H9 (cell line): Measurements from ENCODE around the gene ITPKB. TPM values are rescaled to one million over a fixed set of nuclear protein-coding genes. Genes with fewer than 3 reads are reported as not detected.

Experiments used
- DNase-seq: peaks from one replicate; pipeline ENCODE4 v3.0.0-alpha.2; 2017
- H2AFZ ChIP-seq: one replicate; pipeline ENCODE4 v1.6.1; 2013; ENCODE audit warnings: mild to moderate bottlenecking, low read length, control low read depth, moderate library complexity
- H2AK5ac ChIP-seq: 2 replicates; pipeline ENCODE4 v1.6.1; 2013; ENCODE audit warnings: low read length, control low read depth, mixed read lengths; ENCODE audit not compliant: insufficient read length
- H2BK120ac ChIP-seq: one replicate; pipeline ENCODE4 v1.6.1; 2013; ENCODE audit warnings: low read depth, mild to moderate bottlenecking, low read length, control low read depth, inconsistent platforms; ENCODE audit not compliant: poor library complexity, severe bottlenecking
- H2BK12ac ChIP-seq: 2 replicates; pipeline ENCODE4 v1.6.1; 2013; ENCODE audit warnings: low read length, control low read depth, mixed read lengths, low read depth; ENCODE audit not compliant: insufficient read length
- H2BK15ac ChIP-seq: 2 replicates; pipeline ENCODE4 v1.6.1; 2013; ENCODE audit warnings: low read depth, low read length, control low read depth
- H2BK20ac ChIP-seq: one replicate; pipeline ENCODE4 v1.6.1; 2013; ENCODE audit warnings: low read depth, mild to moderate bottlenecking, low read length, control low read depth, inconsistent platforms; ENCODE audit not compliant: poor library complexity, severe bottlenecking
- H2BK5ac ChIP-seq: 2 replicates; pipeline ENCODE4 v1.6.1; 2013; ENCODE audit warnings: low read length, control low read depth, mixed read lengths; ENCODE audit not compliant: insufficient read length
- H3K14ac ChIP-seq: 2 replicates; pipeline ENCODE4 v1.6.1; 2013; ENCODE audit warnings: low read length, control low read depth; ENCODE audit not compliant: insufficient read depth
- H3K18ac ChIP-seq: 2 replicates; pipeline ENCODE4 v1.6.1; 2013; ENCODE audit warnings: low read depth, mild to moderate bottlenecking, mixed read lengths, low read length, control low read depth; ENCODE audit not compliant: insufficient read length
- H3K23ac ChIP-seq: 2 replicates; pipeline ENCODE4 v1.6.1; 2013; ENCODE audit warnings: low read length, control low read depth, mixed read lengths, low read depth; ENCODE audit not compliant: insufficient read length
- H3K23me2 ChIP-seq: 2 replicates; pipeline ENCODE4 v1.6.1; 2013; ENCODE audit warnings: low read depth, mild to moderate bottlenecking, mixed read lengths, low read length, control low read depth; ENCODE audit not compliant: insufficient read length, poor library complexity, severe bottlenecking
- H3K27ac ChIP-seq: 2 replicates; pipeline ENCODE4 v1.5.1; 2013; ENCODE audit warnings: low read length, control low read depth, mixed read lengths, low read depth; ENCODE audit not compliant: insufficient read length
- H3K27me3 ChIP-seq: 2 replicates; pipeline ENCODE4 v1.6.1; 2013; ENCODE audit warnings: low read length, control low read depth, inconsistent platforms; ENCODE audit not compliant: insufficient read depth
- H3K4ac ChIP-seq: 2 replicates; pipeline ENCODE4 v1.6.1; 2013; ENCODE audit warnings: low read depth, mild to moderate bottlenecking, control low read depth, inconsistent platforms, low read length, moderate library complexity
- H3K4me1 ChIP-seq: 2 replicates; pipeline ENCODE4 v1.6.1; 2013; ENCODE audit warnings: low read length, control low read depth, inconsistent platforms; ENCODE audit not compliant: insufficient read depth
- H3K4me2 ChIP-seq: 2 replicates; pipeline ENCODE4 v1.6.1; 2013; ENCODE audit warnings: low read length, control low read depth, mixed read lengths; ENCODE audit not compliant: insufficient read length, insufficient read depth
- H3K56ac ChIP-seq: 2 replicates; pipeline ENCODE4 v1.6.1; 2013; ENCODE audit warnings: low read depth, mild to moderate bottlenecking, mixed read lengths, low read length, control low read depth; ENCODE audit not compliant: insufficient read length
- H3K79me1 ChIP-seq: 2 replicates; pipeline ENCODE4 v1.6.1; 2013; ENCODE audit warnings: low read depth, mild to moderate bottlenecking, moderate library complexity, low read length, control low read depth, inconsistent platforms; ENCODE audit not compliant: insufficient read depth, poor library complexity, severe bottlenecking
- H3K79me2 ChIP-seq: 2 replicates; pipeline ENCODE4 v1.6.1; 2013; ENCODE audit warnings: low read length, control low read depth, inconsistent platforms; ENCODE audit not compliant: insufficient read depth
- H3K9ac ChIP-seq: 2 replicates; pipeline ENCODE4 v1.6.1; 2013; ENCODE audit warnings: low read length, control low read depth, mixed read lengths; ENCODE audit not compliant: insufficient read length; ENCODE audit errors: extremely low read depth
- H3K9me3 ChIP-seq: one replicate; pipeline ENCODE4 v1.6.1; 2013; ENCODE audit warnings: low read depth, low read length, inconsistent platforms; ENCODE audit not compliant: control insufficient read depth
- H3T11ph ChIP-seq: one replicate; pipeline ENCODE4 v1.6.1; 2013; ENCODE audit warnings: mild to moderate bottlenecking, low read length, control low read depth, inconsistent platforms
- H4K20me1 ChIP-seq: one replicate; pipeline ENCODE4 v1.6.1; 2013; ENCODE audit not compliant: control insufficient read depth, insufficient read length, insufficient read depth
- H4K5ac ChIP-seq: 2 replicates; pipeline ENCODE4 v1.6.1; 2013; ENCODE audit warnings: low read depth, mild to moderate bottlenecking, mixed read lengths, low read length, control low read depth; ENCODE audit not compliant: insufficient read length
- H4K8ac ChIP-seq: replicated peaks from 2 replicates; pipeline ENCODE4 v1.6.1; 2013; ENCODE audit warnings: low read length, control low read depth, mixed read lengths, low read depth; ENCODE audit not compliant: insufficient read length
- H4K91ac ChIP-seq: 2 replicates; pipeline ENCODE4 v1.6.1; 2013; ENCODE audit warnings: low read depth, mild to moderate bottlenecking, moderate library complexity, mixed read lengths, low read length, control low read depth; ENCODE audit not compliant: insufficient read length
- H3K27ac Mint-ChIP-seq, 3 experiments: 2 replicates in 2 of 3; 3 replicates in 1 of 3; pipeline ENCODE4 v1.8.0; 2020 to 2021; ENCODE audit warnings: mixed read lengths in 3 of 3, mild to moderate bottlenecking in 1 of 3, moderate library complexity in 1 of 3
- H3K27me3 Mint-ChIP-seq: 2 replicates; pipeline ENCODE4 v1.8.0; 2021; ENCODE audit warnings: low read depth, mild to moderate bottlenecking, moderate library complexity, mixed read lengths
- H3K36me3 Mint-ChIP-seq, 3 experiments: 2 replicates in 2 of 3; 3 replicates in 1 of 3; pipeline ENCODE4 v1.8.0; 2020 to 2021; ENCODE audit warnings: low read depth in 3 of 3, mixed read lengths in 3 of 3; ENCODE audit not compliant: insufficient read depth in 1 of 3
- H3K4me1 Mint-ChIP-seq, 2 experiments: 2 replicates each; pipeline ENCODE4 v1.8.0; 2020; ENCODE audit warnings: mixed read lengths in 2 of 2
- H3K4me3 Mint-ChIP-seq, 2 experiments: 2 replicates in 1 of 2; 3 replicates in 1 of 2; pipeline ENCODE4 v1.8.0; 2020 to 2021; ENCODE audit warnings: mild to moderate bottlenecking in 2 of 2, mixed read lengths in 2 of 2, moderate library complexity in 1 of 2
- H3K9me3 Mint-ChIP-seq, 2 experiments: 2 replicates in 1 of 2; 3 replicates in 1 of 2; pipeline ENCODE4 v1.8.0; 2020; ENCODE audit warnings: mild to moderate bottlenecking in 2 of 2, mixed read lengths in 2 of 2, moderate library complexity in 1 of 2
- WGBS: extraction: QIAGEN DNeasy Blood & Tissue Kit; methylation state at CpG from one replicate; pipeline ENCODE4 v1.1.7; 2013; ENCODE audit warnings: missing lambda C conversion rate, low lambda C conversion rate, mixed read lengths; ENCODE audit not compliant: insufficient read length; ENCODE audit errors: extremely low coverage; 5-methylcytosine and 5-hydroxymethylcytosine counted together
- total RNA-seq: library from RNA; stranded (reverse); gene quantifications from 2 replicates; pipeline ENCODE4 v1.2.1, GENCODE V29; 2021
- TF ChIP-seq, protein P1 (sequence below): fragments of 200-600 bp; sonication (generic); conservative IDR thresholded peaks from 3 replicates; pipeline ENCODE4 v1.8.0; 2021; ENCODE audit warnings: antibody characterized with exemption, mild to moderate bottlenecking

Gene ITPKB
- total RNA-seq, 1 experiment from 2014 or later = 3.8 TPM

DNA sequence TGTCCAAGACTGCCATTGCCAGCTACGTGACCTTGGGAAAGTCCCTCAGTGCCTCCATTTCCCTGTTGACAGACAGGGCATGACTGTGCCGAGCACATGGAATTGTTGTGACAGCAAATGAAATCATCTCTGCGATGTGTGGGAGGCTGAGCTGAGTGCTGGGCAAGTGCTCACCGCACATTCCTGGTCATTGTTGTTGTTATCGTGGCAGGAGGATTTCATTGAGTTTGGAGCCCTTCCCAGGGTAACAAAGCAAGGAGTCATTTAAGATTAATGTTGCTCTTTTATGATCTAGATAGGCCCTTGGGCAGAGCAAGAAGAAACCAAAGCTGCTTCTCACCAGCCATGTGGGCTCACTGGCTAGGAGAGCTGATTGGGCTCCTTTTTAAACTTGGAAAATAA lies 39.6 kb upstream of the ITPKB start:
- Histone ChIP-seq H3K23ac (no peak overlapping the region), H3K18ac (no peak overlapping the region), H4K8ac (no peak overlapping the region), H4K5ac (no peak overlapping the region), H2BK120ac (no peak overlapping the region), H3K9me3 (no peaks in the 10 kb centered on the region), H3K79me2 (no peaks in the 10 kb centered on the region), H3K79me1 (no peaks in the 10 kb centered on the region), H3K27ac (no peak overlapping the region), H3K4ac (no peak overlapping the region), H3T11ph (no peak overlapping the region), H3K14ac (no peak overlapping the region), H3K4me1 (peaks cover 3% of the 10 kb centered on the region; the same call in 1 of the 2 replicates), H3K4me2 (no peak overlapping the region), H3K23me2 (no peaks in the 10 kb centered on the region), H2BK15ac (no peak overlapping the region), H4K20me1 (no peaks in the 10 kb centered on the region), H2BK20ac (no peak overlapping the region), H4K91ac (no peak overlapping the region), H2AFZ (no peak overlapping the region), H2BK5ac (no peak overlapping the region), H2BK12ac (no peak overlapping the region), H3K27me3 (no peaks in the 10 kb centered on the region), H3K9ac (no peak overlapping the region), H2AK5ac (no peak overlapping the region), H3K56ac (no peak overlapping the region)
- Mint-ChIP-seq H3K4me3 (no peak overlapping the region), H3K9me3 (no peaks in the 10 kb centered on the region), H3K27me3 (peaks cover 10% of the 10 kb centered on the region), H3K36me3 (no peaks in the 10 kb centered on the region; a peak in 1 of 7 replicates), H3K4me1 (no peaks in the 10 kb centered on the region), H3K27ac (no peak overlapping the region)
- WGBS = no CpG with 5 or more reads among the region's 5 CpGs
- TF ChIP-seq, protein P1, sequence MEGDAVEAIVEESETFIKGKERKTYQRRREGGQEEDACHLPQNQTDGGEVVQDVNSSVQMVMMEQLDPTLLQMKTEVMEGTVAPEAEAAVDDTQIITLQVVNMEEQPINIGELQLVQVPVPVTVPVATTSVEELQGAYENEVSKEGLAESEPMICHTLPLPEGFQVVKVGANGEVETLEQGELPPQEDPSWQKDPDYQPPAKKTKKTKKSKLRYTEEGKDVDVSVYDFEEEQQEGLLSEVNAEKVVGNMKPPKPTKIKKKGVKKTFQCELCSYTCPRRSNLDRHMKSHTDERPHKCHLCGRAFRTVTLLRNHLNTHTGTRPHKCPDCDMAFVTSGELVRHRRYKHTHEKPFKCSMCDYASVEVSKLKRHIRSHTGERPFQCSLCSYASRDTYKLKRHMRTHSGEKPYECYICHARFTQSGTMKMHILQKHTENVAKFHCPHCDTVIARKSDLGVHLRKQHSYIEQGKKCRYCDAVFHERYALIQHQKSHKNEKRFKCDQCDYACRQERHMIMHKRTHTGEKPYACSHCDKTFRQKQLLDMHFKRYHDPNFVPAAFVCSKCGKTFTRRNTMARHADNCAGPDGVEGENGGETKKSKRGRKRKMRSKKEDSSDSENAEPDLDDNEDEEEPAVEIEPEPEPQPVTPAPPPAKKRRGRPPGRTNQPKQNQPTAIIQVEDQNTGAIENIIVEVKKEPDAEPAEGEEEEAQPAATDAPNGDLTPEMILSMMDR = no peak
- no peak for DNase-seq
